ENCODE measurements around the gene NHS. TPM values are rescaled to one million over a fixed set of nuclear protein-coding genes. Genes with fewer than 3 reads are reported as not detected.

Gene NHS
- total and polyA plus RNA-seq, 7 donors: 0.04 to 1.3 (median 0.22) TPM

GRCh38 chrX:17359500-17359899 is 15.5 kb upstream of the NHS start:
- no peaks in the 10 kb centered on the region for H3K9me3 ChIP-seq
- no peak for DNase-seq
- H3K27me3 ChIP-seq (ENCODE audit: insufficient read depth in 3 of 3, low read length in 2 of 3): no peaks in the 10 kb centered on the region
- TF ChIP-seq, protein P1, sequence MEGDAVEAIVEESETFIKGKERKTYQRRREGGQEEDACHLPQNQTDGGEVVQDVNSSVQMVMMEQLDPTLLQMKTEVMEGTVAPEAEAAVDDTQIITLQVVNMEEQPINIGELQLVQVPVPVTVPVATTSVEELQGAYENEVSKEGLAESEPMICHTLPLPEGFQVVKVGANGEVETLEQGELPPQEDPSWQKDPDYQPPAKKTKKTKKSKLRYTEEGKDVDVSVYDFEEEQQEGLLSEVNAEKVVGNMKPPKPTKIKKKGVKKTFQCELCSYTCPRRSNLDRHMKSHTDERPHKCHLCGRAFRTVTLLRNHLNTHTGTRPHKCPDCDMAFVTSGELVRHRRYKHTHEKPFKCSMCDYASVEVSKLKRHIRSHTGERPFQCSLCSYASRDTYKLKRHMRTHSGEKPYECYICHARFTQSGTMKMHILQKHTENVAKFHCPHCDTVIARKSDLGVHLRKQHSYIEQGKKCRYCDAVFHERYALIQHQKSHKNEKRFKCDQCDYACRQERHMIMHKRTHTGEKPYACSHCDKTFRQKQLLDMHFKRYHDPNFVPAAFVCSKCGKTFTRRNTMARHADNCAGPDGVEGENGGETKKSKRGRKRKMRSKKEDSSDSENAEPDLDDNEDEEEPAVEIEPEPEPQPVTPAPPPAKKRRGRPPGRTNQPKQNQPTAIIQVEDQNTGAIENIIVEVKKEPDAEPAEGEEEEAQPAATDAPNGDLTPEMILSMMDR (IDR thresholded peaks at IDR 0.05): no peak
- H3K27ac ChIP-seq: no peak overlapping the region
- intact Hi-C loops (cut with DNase I): no loop called here
- no peaks in the 10 kb centered on the region for H3K36me3 ChIP-seq (ENCODE audit: insufficient read depth in 1 of 2, low read depth in 1 of 2)
- H3K4me3 ChIP-seq: no peak overlapping the region
- no peak for ATAC-seq
- WGBS, 3 donors: 47 to 65% (median 55%) methylated on average over 3 of the region's 3 CpGs
- H3K4me1 ChIP-seq: no peaks in the 10 kb centered on the region

DNA sequence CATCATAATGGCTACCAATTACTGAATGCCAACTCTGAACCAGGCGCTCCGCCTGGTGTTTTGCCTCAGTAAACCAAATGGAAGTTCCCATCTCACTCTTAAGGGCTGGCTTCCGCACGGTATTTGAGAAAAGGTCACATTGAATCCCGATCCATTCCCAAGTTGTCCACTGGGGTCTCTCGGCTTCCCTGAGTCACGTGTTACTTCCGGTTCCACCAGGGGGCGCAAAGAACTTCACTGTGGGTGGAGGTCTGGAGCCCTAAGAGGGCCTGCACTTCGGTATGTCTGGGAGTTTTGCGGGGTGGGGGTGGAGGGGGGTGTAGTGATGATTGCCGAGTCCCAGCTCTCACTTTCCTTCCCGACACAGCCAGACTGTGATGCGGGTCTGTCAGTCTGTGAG is 13.4 kb upstream of the NHS start:
- no peaks in the 10 kb centered on the region for H3K4me1 ChIP-seq
- ATAC-seq (no peak), DNase-seq (no peak)
- H3K27ac ChIP-seq: no peak overlapping the region
- H3K9me3 ChIP-seq: no peaks in the 10 kb centered on the region
- intact Hi-C loops (cut with DNase I): no loop called here
- WGBS, 3 donors: 54 to 68% (median 63%) methylated on average over 14 of the region's 14 CpGs
- TF ChIP-seq, protein P1 (IDR thresholded peaks at IDR 0.05): no peak
- no peaks in the 10 kb centered on the region for H3K36me3 ChIP-seq (ENCODE audit: insufficient read depth in 1 of 2, low read depth in 1 of 2)
- H3K27me3 ChIP-seq (ENCODE audit: insufficient read depth in 3 of 3, low read length in 2 of 3): no peaks in the 10 kb centered on the region
- H3K4me3 ChIP-seq: no peak overlapping the region

- 43 to 73% (median 71%) methylated on average over 3 of the region's 3 CpGs for WGBS, 3 donors
- intact Hi-C loops (cut with DNase I): no loop called here
- H3K36me3 ChIP-seq (ENCODE audit: insufficient read depth in 1 of 2, low read depth in 1 of 2): no peaks in the 10 kb centered on the region
- TF ChIP-seq, protein P1 (IDR thresholded peaks at IDR 0.05): no peak
- DNase-seq (no peak), ATAC-seq (no peak)
- H3K9me3 ChIP-seq: no peaks in the 10 kb centered on the region
- H3K27me3 ChIP-seq (ENCODE audit: insufficient read depth in 3 of 3, low read length in 2 of 3): no peaks in the 10 kb centered on the region
- H3K4me3 ChIP-seq: no peak overlapping the region
- no peak overlapping the region for H3K27ac ChIP-seq
- no peaks in the 10 kb centered on the region for H3K4me1 ChIP-seq
Measured at GRCh38 chrX:17368002-17368401, 7.0 kb upstream of the NHS start.

- intact Hi-C loops (cut with DNase I): no loop called here
- 62 to 72% (median 71%) methylated on average over 6 of the region's 6 CpGs for WGBS, 3 donors
Measured at GRCh38 chrX:17369309-17369708, 5.7 kb upstream of the NHS start.

DNA sequence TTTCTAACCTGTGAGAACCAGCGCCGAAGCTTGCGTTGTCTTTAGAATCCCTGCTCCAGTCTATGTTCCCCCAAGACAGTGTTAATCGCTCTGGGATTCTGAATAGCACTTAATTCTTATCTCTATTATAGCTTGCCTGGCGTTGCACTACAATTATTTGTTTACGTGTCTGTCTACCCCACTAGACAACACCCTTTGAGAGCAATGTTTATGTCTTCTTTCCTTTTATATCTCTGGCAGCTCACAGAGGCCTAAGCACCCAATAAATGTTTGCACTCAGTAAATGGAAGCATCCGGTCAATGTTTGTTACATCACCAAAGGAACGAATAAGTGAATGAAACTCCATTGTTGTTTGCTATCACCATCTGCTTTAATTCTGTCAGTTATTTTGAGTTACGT is 4.8 kb upstream of the NHS start:
- TF ChIP-seq, protein P1 (IDR thresholded peaks at IDR 0.05): no peak
- 75 to 89% (median 87%) methylated on average over 9 of the region's 9 CpGs for WGBS, 3 donors
- ATAC-seq (no peak), DNase-seq (no peak)
- Histone ChIP-seq H3K4me3 (no peak overlapping the region), H3K27ac (no peak overlapping the region), H3K36me3 (ENCODE audit: insufficient read depth in 1 of 2, low read depth in 1 of 2) (no peaks in the 10 kb centered on the region), H3K9me3 (no peaks in the 10 kb centered on the region), H3K27me3 (ENCODE audit: insufficient read depth in 3 of 3, low read length in 2 of 3) (peaks cover 0 to 5% (median 0%) of the 10 kb centered on the region in 3 donors), H3K4me1 (no peaks in the 10 kb centered on the region)
- intact Hi-C loops (cut with DNase I): loop anchor here in 1 of 2 donors (10.0 kb wide), 1 partner anchor 225 kb away; no protein-coding TSS in a partner anchor

More at GRCh38 chrX:17369309-17369708, 5.7 kb upstream of the NHS start:
- Histone ChIP-seq H3K27ac (no peak overlapping the region), H3K4me1 (no peaks in the 10 kb centered on the region), H3K4me3 (no peak overlapping the region), H3K36me3 (ENCODE audit: insufficient read depth in 1 of 2, low read depth in 1 of 2) (no peaks in the 10 kb centered on the region), H3K9me3 (no peaks in the 10 kb centered on the region), H3K27me3 (ENCODE audit: insufficient read depth in 3 of 3, low read length in 2 of 3) (no peaks in the 10 kb centered on the region)
- ATAC-seq (no peak), DNase-seq (no peak)
- TF ChIP-seq, protein P1 (IDR thresholded peaks at IDR 0.05): no peak

Data from psoas muscle (tissue), 8 donors.